ENCODE results near the gene CHST6. TPM values are rescaled to one million over a fixed set of nuclear protein-coding genes. Genes with fewer than 3 reads are reported as not detected.

Gene CHST6
- total RNA-seq, 1 experiment from 2014 or later: 20.8 TPM

DNA sequence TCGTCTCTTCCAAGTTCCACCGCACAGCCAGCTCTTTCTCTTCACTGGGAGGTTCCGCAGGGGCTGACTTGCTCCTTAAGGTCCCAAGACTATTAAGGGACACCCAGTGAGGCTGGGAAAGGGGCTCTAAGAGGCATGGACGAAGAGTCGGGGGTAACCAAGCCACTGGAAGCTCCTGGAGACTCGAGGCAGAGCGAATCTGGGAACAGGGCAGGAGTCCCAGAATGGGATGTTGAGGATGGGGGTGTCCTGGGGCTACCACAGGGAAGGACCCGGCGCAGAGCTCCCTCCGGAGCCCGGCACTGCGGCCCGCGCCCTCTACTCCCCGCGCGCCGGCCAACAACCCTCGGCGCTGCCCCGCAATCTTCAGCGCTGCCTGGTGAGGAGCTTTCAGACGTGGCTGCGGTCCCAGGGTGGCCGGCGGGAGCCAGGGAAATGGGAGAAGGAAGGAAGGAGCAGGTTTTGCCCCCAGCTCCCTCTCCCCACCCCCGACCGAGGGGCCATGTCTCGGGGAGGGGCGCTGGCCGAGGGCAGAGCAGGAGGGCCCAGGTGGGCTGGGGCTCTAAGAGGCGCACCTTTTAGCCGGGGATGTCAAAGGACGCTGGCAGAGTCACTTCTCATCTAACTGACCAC, 40.1 kb upstream of the CHST6 start:
- Histone ChIP-seq H3K23ac (ENCODE audit: insufficient read length, low read depth, low read length) (no peak overlapping the region), H2BK120ac (ENCODE audit: low read depth, low read length, poor library complexity, severe bottlenecking) (no peak overlapping the region), H3K79me1 (ENCODE audit: insufficient read depth, low read depth, low read length, poor library complexity, severe bottlenecking) (no peaks in the 10 kb centered on the region), H3K4me2 (ENCODE audit: insufficient read depth, insufficient read length, low read length) (no peak overlapping the region), H2AFZ (ENCODE audit: low read length) (no peak overlapping the region), H3K14ac (ENCODE audit: insufficient read depth, low read length) (no peak overlapping the region; the same call in 1 of the 2 replicates), H3K18ac (ENCODE audit: insufficient read length, low read depth, low read length) (no peak overlapping the region), H2BK15ac (ENCODE audit: low read depth, low read length) (no peak overlapping the region), H2BK5ac (ENCODE audit: insufficient read length, low read length) (no peak overlapping the region), H4K5ac (ENCODE audit: insufficient read length, low read depth, low read length) (no peak overlapping the region), H3K23me2 (ENCODE audit: insufficient read length, low read depth, low read length, poor library complexity, severe bottlenecking) (no peaks in the 10 kb centered on the region), H4K8ac (replicated peaks; ENCODE audit: insufficient read length, low read depth, low read length) (no peak overlapping the region), H2BK12ac (ENCODE audit: insufficient read length, low read depth, low read length) (no peak overlapping the region), H4K91ac (ENCODE audit: insufficient read length, low read depth, low read length) (no peak overlapping the region), H3K27me3 (ENCODE audit: insufficient read depth, low read length) (no peaks in the 10 kb centered on the region), H3K9ac (ENCODE audit: extremely low read depth, insufficient read length, low read length) (no peak overlapping the region), H3K79me2 (ENCODE audit: insufficient read depth, low read length) (no peaks in the 10 kb centered on the region), H3T11ph (ENCODE audit: low read length) (no peak overlapping the region), H3K56ac (ENCODE audit: insufficient read length, low read depth, low read length) (no peak overlapping the region), H3K4ac (ENCODE audit: low read depth, low read length) (no peak overlapping the region), H4K20me1 (ENCODE audit: control insufficient read depth, insufficient read depth, insufficient read length) (no peaks in the 10 kb centered on the region), H3K27ac (ENCODE audit: insufficient read length, low read depth, low read length) (no peak overlapping the region), H3K9me3 (ENCODE audit: control insufficient read depth, low read depth, low read length) (no peaks in the 10 kb centered on the region), H2AK5ac (ENCODE audit: insufficient read length, low read length) (no peak overlapping the region), H2BK20ac (ENCODE audit: low read depth, low read length, poor library complexity, severe bottlenecking) (no peak overlapping the region), H3K4me1 (ENCODE audit: insufficient read depth, low read length) (no peaks in the 10 kb centered on the region)
- Mint-ChIP-seq H3K4me1 (peaks cover 14 to 17% of the 10 kb centered on the region in 2 experiments), H3K36me3 (ENCODE audit: insufficient read depth in 1 of 3, low read depth in 3 of 3) (peaks cover 0 to 3% (median 0%) of the 10 kb centered on the region in 3 experiments; a peak in 1 of 7 replicates), H3K27me3 (ENCODE audit: low read depth) (no peaks in the 10 kb centered on the region; the same call in 1 of the 2 replicates), H3K9me3 (no peaks in the 10 kb centered on the region), H3K4me3 (no peak overlapping the region), H3K27ac (no peak overlapping the region)
- peak; percentile 45 for DNase-seq
- WGBS (ENCODE audit: extremely low coverage, insufficient read length, low lambda C conversion rate): no CpG with 5 or more reads among the region's 34 CpGs
- TF ChIP-seq, protein P1, sequence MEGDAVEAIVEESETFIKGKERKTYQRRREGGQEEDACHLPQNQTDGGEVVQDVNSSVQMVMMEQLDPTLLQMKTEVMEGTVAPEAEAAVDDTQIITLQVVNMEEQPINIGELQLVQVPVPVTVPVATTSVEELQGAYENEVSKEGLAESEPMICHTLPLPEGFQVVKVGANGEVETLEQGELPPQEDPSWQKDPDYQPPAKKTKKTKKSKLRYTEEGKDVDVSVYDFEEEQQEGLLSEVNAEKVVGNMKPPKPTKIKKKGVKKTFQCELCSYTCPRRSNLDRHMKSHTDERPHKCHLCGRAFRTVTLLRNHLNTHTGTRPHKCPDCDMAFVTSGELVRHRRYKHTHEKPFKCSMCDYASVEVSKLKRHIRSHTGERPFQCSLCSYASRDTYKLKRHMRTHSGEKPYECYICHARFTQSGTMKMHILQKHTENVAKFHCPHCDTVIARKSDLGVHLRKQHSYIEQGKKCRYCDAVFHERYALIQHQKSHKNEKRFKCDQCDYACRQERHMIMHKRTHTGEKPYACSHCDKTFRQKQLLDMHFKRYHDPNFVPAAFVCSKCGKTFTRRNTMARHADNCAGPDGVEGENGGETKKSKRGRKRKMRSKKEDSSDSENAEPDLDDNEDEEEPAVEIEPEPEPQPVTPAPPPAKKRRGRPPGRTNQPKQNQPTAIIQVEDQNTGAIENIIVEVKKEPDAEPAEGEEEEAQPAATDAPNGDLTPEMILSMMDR (conservative IDR thresholded peaks at IDR 0.05): no peak

All from H9 (cell line).